ENCODE results near the gene SLC9A9.

Gene SLC9A9

GRCh38 chr3:143856252-143856970 is 8.1 kb upstream of the SLC9A9 start:
- Mint-ChIP-seq H3K9me3 (peaks cover 4% of the 10 kb centered on the region), H3K27ac (no peak overlapping the region), H3K27me3 (ENCODE audit: low read depth) (peaks cover 31% of the 10 kb centered on the region), H3K4me1 (ENCODE audit: low read depth) (peaks cover 11% of the 10 kb centered on the region), H3K36me3 (ENCODE audit: low read depth) (no peaks in the 10 kb centered on the region), H3K4me3 (no peak overlapping the region)

DNA sequence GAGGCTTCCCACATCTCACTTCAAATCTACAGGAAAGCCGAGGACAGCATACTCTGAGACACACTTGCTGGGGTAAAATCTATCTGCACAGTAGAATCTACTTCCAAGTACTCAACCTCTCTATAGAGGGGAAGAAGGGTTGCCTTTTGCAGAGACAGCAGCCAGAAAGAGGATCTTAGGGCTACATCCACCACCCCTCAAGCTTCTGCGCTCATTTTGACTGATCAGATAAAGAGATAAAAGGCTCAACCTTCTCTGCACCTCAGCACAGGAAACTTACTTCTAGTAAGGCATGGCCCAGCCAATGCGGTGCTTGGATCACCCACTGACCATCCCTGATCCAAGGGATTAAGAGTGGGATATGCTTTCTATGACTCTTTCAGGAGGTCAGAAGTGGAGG is 6.9 kb upstream of the SLC9A9 start:
- peak overlapping the region; percentile 46 for H3K27ac Mint-ChIP-seq
- peaks cover 22% of the 10 kb centered on the region for H3K27me3 Mint-ChIP-seq (ENCODE audit: low read depth)
- H3K36me3 Mint-ChIP-seq (ENCODE audit: low read depth) = no peaks in the 10 kb centered on the region
- peak overlapping the region; percentile 12 for H3K4me3 Mint-ChIP-seq
- peaks cover 16% of the 10 kb centered on the region for H3K4me1 Mint-ChIP-seq (ENCODE audit: low read depth)
- H3K9me3 Mint-ChIP-seq = no peaks in the 10 kb centered on the region

DNA sequence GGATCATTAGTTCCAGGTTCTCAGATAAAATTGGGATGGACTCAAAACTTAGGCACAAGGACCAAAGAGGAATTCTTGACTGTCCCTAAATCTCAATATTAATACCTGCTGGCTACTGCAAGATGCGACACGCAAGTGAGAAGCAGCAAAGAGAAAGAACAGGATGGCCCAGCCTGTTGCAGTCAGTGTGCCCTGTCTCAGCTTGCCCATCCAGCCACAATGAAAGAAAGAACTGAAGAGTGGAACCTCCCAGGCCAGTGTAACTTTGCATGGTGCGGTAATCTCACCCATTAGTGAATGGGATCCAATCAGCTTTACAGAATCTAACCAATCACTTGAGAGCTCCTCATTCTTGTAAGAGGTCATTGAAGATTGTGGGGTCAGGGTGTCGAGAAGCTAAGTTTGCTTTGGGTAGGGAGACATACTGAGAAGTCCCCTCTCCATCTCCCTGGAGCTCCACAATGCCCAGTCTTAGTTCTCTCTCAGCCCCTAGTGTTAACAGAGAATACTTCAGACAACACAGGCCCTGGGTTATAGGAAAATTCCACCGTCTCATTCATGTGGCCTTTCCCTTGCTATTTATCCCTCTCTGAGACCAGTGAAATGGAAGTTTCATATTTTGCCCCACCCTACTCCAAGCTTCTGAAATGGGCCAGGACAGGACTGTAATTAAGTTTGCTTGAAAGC is 3.2 kb upstream of the SLC9A9 start:
- peaks cover 49% of the 10 kb centered on the region for H3K4me1 Mint-ChIP-seq (ENCODE audit: low read depth)
- peaks cover 6% of the 10 kb centered on the region for H3K27me3 Mint-ChIP-seq (ENCODE audit: low read depth)
- H3K36me3 Mint-ChIP-seq (ENCODE audit: low read depth) = peaks cover 3% of the 10 kb centered on the region
- no peak overlapping the region for H3K27ac Mint-ChIP-seq
- H3K4me3 Mint-ChIP-seq = no peak overlapping the region
- H3K9me3 Mint-ChIP-seq = no peaks in the 10 kb centered on the region

- H3K4me1 Mint-ChIP-seq (ENCODE audit: low read depth) = peaks cover 52% of the 10 kb centered on the region
- H3K4me3 Mint-ChIP-seq = no peak overlapping the region
- peaks cover 3% of the 10 kb centered on the region for H3K36me3 Mint-ChIP-seq (ENCODE audit: low read depth)
- H3K27me3 Mint-ChIP-seq (ENCODE audit: low read depth) = peaks cover 2% of the 10 kb centered on the region
- no peaks in the 10 kb centered on the region for H3K9me3 Mint-ChIP-seq
- H3K27ac Mint-ChIP-seq = no peak overlapping the region
Measured at GRCh38 chr3:143850877-143851276, 2.6 kb upstream of the SLC9A9 start.

GRCh38 chr3:143849854-143850549 is 1.7 kb upstream of the SLC9A9 start:
- Mint-ChIP-seq H3K4me3 (peak overlapping the region; percentile 20), H3K4me1 (ENCODE audit: low read depth) (peaks cover 47% of the 10 kb centered on the region), H3K36me3 (ENCODE audit: low read depth) (peaks cover 3% of the 10 kb centered on the region), H3K27me3 (ENCODE audit: low read depth) (no peaks in the 10 kb centered on the region), H3K27ac (no peak overlapping the region), H3K9me3 (no peaks in the 10 kb centered on the region)

DNA sequence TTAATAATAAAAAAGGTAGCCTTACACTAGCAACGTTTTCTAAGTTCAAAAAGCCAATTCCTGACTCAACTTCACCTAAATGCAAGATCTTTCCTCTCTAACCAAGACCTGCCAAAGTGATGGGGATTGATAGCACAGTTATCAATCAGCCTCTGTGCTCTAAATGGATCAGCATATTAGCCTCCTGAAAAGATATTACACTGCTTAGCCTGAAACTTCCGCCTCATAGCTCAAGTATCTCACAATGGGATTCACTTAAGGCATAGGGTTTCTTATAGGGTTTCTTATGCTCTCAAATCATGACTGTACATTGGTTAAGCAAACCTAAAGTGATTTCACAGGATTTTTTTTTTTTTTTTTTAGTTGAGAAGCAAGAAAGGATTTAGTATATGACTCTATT is 436 bp upstream of the SLC9A9 start:
- Mint-ChIP-seq H3K27me3 (ENCODE audit: low read depth) (no peaks in the 10 kb centered on the region), H3K4me3 (peak overlapping the region; percentile 98), H3K36me3 (ENCODE audit: low read depth) (peaks cover 3% of the 10 kb centered on the region), H3K9me3 (no peaks in the 10 kb centered on the region), H3K4me1 (ENCODE audit: low read depth) (peaks cover 45% of the 10 kb centered on the region), H3K27ac (peak overlapping the region; percentile 95)

DNA sequence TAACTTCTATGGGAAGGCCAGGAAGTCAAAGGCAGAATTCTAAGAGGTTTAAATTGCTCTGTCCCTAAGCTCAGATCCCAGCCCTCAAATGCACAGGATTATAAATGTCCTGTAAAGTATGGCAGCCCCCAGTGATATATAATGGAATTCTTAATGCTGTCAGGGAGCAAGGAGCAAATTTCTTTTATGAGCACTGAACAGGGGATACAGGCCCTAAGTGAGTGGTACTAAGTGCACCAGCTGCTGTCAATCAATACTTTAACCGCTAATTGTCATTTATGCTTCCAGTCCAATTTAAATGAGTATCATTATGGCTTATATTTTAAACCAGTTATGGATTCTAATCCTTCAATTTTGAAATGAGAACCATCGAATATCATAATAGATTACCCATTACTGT is 4.7 kb downstream of the SLC9A9 start:
- Mint-ChIP-seq H3K27ac (no peak overlapping the region), H3K9me3 (no peaks in the 10 kb centered on the region), H3K4me1 (ENCODE audit: low read depth) (peaks cover 29% of the 10 kb centered on the region), H3K27me3 (ENCODE audit: low read depth) (no peaks in the 10 kb centered on the region), H3K36me3 (ENCODE audit: low read depth) (peaks cover 3% of the 10 kb centered on the region), H3K4me3 (no peak overlapping the region)

- Mint-ChIP-seq H3K27me3 (ENCODE audit: low read depth) (peaks cover 4% of the 10 kb centered on the region), H3K4me1 (ENCODE audit: low read depth) (peaks cover 8% of the 10 kb centered on the region), H3K27ac (no peak overlapping the region), H3K36me3 (ENCODE audit: low read depth) (peaks cover 4% of the 10 kb centered on the region), H3K9me3 (no peaks in the 10 kb centered on the region), H3K4me3 (no peak overlapping the region)
Measured at GRCh38 chr3:143840636-143841035, 7.6 kb downstream of the SLC9A9 start.

DNA sequence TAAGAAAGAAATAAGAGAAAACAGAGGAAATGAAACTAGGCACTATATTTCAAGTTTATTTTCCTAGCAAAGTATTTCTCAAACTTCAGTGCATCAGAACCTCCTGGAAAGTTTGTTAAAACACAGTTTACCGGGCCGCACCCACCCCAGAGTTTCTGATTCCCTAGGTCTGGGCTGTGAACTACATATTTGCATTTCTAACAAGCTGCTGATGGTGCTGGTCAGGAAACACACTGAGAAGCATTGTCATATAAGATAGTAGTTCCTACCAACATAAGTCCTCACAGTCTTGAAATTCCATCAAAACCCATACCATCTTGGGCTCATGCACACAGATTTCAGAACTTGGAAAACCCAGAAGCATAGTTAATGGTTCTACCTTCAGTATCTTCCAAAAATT is 8.3 kb downstream of the SLC9A9 start:
- Mint-ChIP-seq H3K4me1 (ENCODE audit: low read depth) (peaks cover 10% of the 10 kb centered on the region), H3K9me3 (no peaks in the 10 kb centered on the region), H3K27me3 (ENCODE audit: low read depth) (peaks cover 4% of the 10 kb centered on the region), H3K4me3 (no peak overlapping the region), H3K27ac (no peak overlapping the region), H3K36me3 (ENCODE audit: low read depth) (peaks cover 7% of the 10 kb centered on the region)

DNA sequence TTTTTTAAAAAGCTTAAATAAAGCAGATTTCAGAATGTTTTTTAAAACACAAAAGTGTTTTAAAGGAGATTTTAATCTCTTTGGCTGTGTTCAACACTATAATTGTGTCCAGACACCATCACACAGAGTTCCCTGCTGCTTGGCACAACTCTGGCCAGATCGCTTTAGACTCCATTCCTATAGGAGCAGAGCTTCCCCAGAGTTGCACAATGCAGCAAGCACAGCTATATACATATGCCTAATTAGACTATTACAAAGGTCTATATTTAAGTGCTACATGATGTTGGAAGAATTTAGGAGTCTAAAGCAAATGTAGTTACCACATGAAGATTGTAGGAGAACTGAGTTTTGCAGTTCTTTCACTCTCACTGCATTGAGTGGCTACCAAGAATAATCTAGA is 11.2 kb downstream of the SLC9A9 start:
- peaks cover 4% of the 10 kb centered on the region for H3K27me3 Mint-ChIP-seq (ENCODE audit: low read depth)
- no peak overlapping the region for H3K27ac Mint-ChIP-seq
- no peaks in the 10 kb centered on the region for H3K9me3 Mint-ChIP-seq
- no peak overlapping the region for H3K4me3 Mint-ChIP-seq
- peaks cover 16% of the 10 kb centered on the region for H3K4me1 Mint-ChIP-seq (ENCODE audit: low read depth)
- H3K36me3 Mint-ChIP-seq (ENCODE audit: low read depth) = peaks cover 7% of the 10 kb centered on the region

DNA sequence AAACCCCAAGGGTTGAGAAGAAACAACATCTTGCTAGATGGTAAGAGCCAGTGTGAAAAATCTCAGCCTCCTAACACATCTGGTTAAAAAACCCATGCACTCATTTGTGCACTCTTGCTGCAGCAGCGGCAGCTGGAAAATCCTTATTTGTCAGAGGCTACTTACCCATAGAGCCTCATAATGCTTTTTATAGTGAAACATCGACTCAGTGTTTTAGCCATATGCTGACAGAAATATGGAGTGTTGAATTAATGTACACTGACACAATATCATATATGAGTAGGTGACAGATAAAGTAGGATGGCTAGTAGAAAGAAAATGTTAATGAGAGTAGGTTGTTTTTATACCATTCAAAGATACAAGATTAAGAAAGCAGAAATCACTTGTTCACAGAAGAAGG is 13.0 kb downstream of the SLC9A9 start:
- H3K9me3 Mint-ChIP-seq = no peaks in the 10 kb centered on the region
- no peak overlapping the region for H3K27ac Mint-ChIP-seq
- H3K4me1 Mint-ChIP-seq (ENCODE audit: low read depth) = peaks cover 25% of the 10 kb centered on the region

GRCh38 chr3:143832433-143832832 is 15.8 kb downstream of the SLC9A9 start:
- H3K36me3 Mint-ChIP-seq (ENCODE audit: low read depth) = peaks cover 23% of the 10 kb centered on the region
- H3K27ac Mint-ChIP-seq = no peak overlapping the region
- H3K27me3 Mint-ChIP-seq (ENCODE audit: low read depth) = no peaks in the 10 kb centered on the region
- peak overlapping the region; percentile 12 for H3K4me3 Mint-ChIP-seq
- peaks cover 28% of the 10 kb centered on the region for H3K4me1 Mint-ChIP-seq (ENCODE audit: low read depth)
- no peaks in the 10 kb centered on the region for H3K9me3 Mint-ChIP-seq

More for the DNA sequence above, 13.0 kb downstream of the SLC9A9 start:
- Mint-ChIP-seq H3K4me3 (no peak overlapping the region), H3K27me3 (ENCODE audit: low read depth) (peaks cover 4% of the 10 kb centered on the region), H3K36me3 (ENCODE audit: low read depth) (peaks cover 9% of the 10 kb centered on the region)

DNA sequence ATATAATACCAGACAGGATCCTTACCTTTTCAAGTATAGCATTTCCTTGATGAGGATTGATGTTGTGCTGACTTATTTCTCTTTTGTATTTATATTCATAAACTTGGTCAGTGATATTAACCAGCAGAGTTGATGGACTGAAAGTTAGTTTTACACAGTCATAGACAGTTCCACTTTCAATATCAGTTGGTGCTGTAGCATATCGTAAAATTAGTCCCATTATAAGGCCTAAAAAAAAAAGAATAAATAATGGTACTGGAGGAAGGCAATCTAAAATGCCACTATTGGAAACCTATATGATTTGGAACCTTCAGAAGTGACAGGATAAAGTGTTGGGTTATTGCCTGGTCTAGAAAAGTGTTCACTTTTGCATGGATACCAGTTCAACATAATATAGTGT is 16.3 kb downstream of the SLC9A9 start:
- Mint-ChIP-seq H3K4me3 (no peak overlapping the region), H3K4me1 (ENCODE audit: low read depth) (peaks cover 28% of the 10 kb centered on the region), H3K36me3 (ENCODE audit: low read depth) (peaks cover 23% of the 10 kb centered on the region), H3K27me3 (ENCODE audit: low read depth) (no peaks in the 10 kb centered on the region), H3K9me3 (no peaks in the 10 kb centered on the region), H3K27ac (no peak overlapping the region)

DNA sequence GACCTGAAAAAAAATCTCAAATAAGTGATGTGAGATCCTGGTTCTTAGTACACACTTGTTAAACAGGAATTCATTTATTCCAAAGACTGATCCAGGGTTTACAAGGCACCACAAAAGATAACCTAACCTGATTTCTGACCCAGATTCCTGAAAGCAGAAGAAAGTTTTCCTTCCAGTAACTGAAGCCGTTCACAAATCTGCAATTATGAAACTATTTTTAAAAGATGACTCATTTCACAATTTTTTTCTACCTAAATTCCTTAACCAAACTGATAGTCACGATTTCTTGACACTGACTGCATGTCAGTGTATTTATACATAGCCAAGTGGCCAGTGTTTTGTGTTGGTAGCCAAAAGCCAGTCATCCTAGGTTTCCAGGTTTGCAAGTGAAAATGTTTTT is 17.1 kb downstream of the SLC9A9 start:
- H3K4me3 Mint-ChIP-seq = peak overlapping the region; percentile 19
- peak overlapping the region; percentile 12 for H3K27ac Mint-ChIP-seq
- H3K9me3 Mint-ChIP-seq = peaks cover 7% of the 10 kb centered on the region
- peaks cover 29% of the 10 kb centered on the region for H3K36me3 Mint-ChIP-seq (ENCODE audit: low read depth)
- H3K27me3 Mint-ChIP-seq (ENCODE audit: low read depth) = no peaks in the 10 kb centered on the region
- peaks cover 34% of the 10 kb centered on the region for H3K4me1 Mint-ChIP-seq (ENCODE audit: low read depth)

DNA sequence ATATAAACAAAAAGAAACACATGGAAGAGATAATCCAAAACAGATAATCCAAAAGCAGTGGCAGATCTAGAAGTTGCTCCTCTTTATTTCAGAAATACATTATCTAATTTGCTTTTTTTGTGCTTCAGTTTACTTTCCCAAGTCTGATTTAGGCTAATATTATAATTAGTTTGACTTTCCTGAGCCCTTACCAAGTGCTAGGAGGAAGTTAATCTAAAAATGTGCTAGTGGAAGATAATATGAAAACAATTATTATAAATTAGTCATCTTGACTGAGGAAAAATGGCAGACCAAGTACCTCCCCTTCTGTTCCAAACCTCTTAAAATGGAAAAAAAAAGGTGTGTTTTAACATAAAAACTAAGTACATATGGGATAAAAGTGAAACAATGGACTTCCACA is 17.5 kb downstream of the SLC9A9 start:
- H3K27me3 Mint-ChIP-seq (ENCODE audit: low read depth) = no peaks in the 10 kb centered on the region
- H3K4me3 Mint-ChIP-seq = peak overlapping the region; percentile 19
- peaks cover 30% of the 10 kb centered on the region for H3K36me3 Mint-ChIP-seq (ENCODE audit: low read depth)
- H3K9me3 Mint-ChIP-seq = peaks cover 9% of the 10 kb centered on the region
- H3K27ac Mint-ChIP-seq = no peak overlapping the region
- H3K4me1 Mint-ChIP-seq (ENCODE audit: low read depth) = peaks cover 36% of the 10 kb centered on the region
